ENCODE measurements around the gene CPSF4L. TPM values are rescaled to one million over a fixed set of nuclear protein-coding genes. Genes with fewer than 3 reads are reported as not detected.

The CPSF4L gene
- total and polyA plus RNA-seq, 2 of the 13 experiments (the other 11 are each of a cell fraction or from before 2014, with no cell fraction given), result 0.73 to 1.6 TPM

- TF ChIP-seq AHDC1 (CRISPR knock-in tag; IDR thresholded peaks at IDR 0.05; ENCODE audit: borderline replicate concordance) (no peak), NFIB (CRISPR knock-in tag; IDR thresholded peaks at IDR 0.05; ENCODE audit: borderline replicate concordance) (no peak), ZNF709 (CRISPR knock-in tag; IDR thresholded peaks at IDR 0.05) (no peak), ZBTB26 (CRISPR knock-in tag; IDR thresholded peaks at IDR 0.05; ENCODE audit: borderline replicate concordance) (peak; percentile 36; the same call in 1 of the 2 replicates), ZC3H4 (CRISPR knock-in tag; IDR thresholded peaks at IDR 0.05; ENCODE audit: borderline replicate concordance) (no peak; the same call in 1 of the 2 replicates), ZNF790 (CRISPR knock-in tag; IDR thresholded peaks at IDR 0.05; ENCODE audit: borderline replicate concordance) (no peak), ZNF468 (CRISPR knock-in tag; IDR thresholded peaks at IDR 0.05) (0 out of 2 replicates have a peak, but pooled peaks have one; percentile 68), HHEX (CRISPR knock-in tag; IDR thresholded peaks at IDR 0.05) (0 out of 2 replicates have a peak, but pooled peaks have one; percentile 24), ZNF749 (CRISPR knock-in tag; IDR thresholded peaks at IDR 0.05; ENCODE audit: borderline replicate concordance) (peak; percentile 49; the same call in 1 of the 2 replicates), NR2F6 (IDR thresholded peaks at IDR 0.05) (0 out of 2 replicates have a peak, but pooled peaks have one; percentile 10), NR2F6 (CRISPR knock-in tag; IDR thresholded peaks at IDR 0.05) (no peak), ZMAT3 (CRISPR knock-in tag; conservative IDR thresholded peaks at IDR 0.05) (no peak), CHD2 (IDR thresholded peaks at IDR 0.05; ENCODE audit: low read depth, low read length) (no peak), THYN1 (CRISPR knock-in tag; IDR thresholded peaks at IDR 0.05; ENCODE audit: borderline replicate concordance, low read depth) (no peak), KMT2A (CRISPR knock-in tag; IDR thresholded peaks at IDR 0.05) (peak; percentile 7; the same call in 1 of the 2 replicates), FOXA1 (IDR thresholded peaks at IDR 0.05) (no peak), FOXA1 (CRISPR knock-in tag; IDR thresholded peaks at IDR 0.05) (no peak), ZNF607 (CRISPR knock-in tag; IDR thresholded peaks at IDR 0.05; ENCODE audit: borderline replicate concordance) (peak; percentile 29; the same call in 1 of the 2 replicates), FOSL2 (CRISPR knock-in tag; IDR thresholded peaks at IDR 0.05) (no peak)
- TF ChIP-seq, protein P1, sequence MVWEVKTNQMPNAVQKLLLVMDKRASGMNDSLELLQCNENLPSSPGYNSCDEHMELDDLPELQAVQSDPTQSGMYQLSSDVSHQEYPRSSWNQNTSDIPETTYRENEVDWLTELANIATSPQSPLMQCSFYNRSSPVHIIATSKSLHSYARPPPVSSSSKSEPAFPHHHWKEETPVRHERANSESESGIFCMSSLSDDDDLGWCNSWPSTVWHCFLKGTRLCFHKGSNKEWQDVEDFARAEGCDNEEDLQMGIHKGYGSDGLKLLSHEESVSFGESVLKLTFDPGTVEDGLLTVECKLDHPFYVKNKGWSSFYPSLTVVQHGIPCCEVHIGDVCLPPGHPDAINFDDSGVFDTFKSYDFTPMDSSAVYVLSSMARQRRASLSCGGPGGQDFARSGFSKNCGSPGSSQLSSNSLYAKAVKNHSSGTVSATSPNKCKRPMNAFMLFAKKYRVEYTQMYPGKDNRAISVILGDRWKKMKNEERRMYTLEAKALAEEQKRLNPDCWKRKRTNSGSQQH (CRISPR knock-in tag; IDR thresholded peaks at IDR 0.05; ENCODE audit: low read depth), result peak; percentile 43; the same call in 1 of the 2 replicates
Measured at GRCh38 chr17:73262676-73263642, 1.3 kb upstream of the CPSF4L start (continued).

Data from HepG2 (cell line).